HG02840 (cell line): ENCODE data around the gene FIBP.
"Not testable (repeated sequence)": the region's sequence is repeated elsewhere in the genome, so short reads cannot be mapped to it uniquely, and the experiment has no call there.

ENCODE experiments used
- ATAC-seq: cut with Tn5 transposase; IDR thresholded peaks from one replicate; pipeline ENCODE4 v1.9.1; 2021; ENCODE audit warnings: mild to moderate bottlenecking, moderate library complexity, moderate number of reproducible peaks; ENCODE audit not compliant: unreplicated experiment, low FRiP score

Gene FIBP

GRCh38 chr11:65849771-65850216 lies 38.5 kb downstream of the FIBP start:
- no peak for ATAC-seq

- ATAC-seq, result no peak
These were observed 38.9 kb downstream of the FIBP start for GRCh38 chr11:65849366-65849765.

- ATAC-seq, result not testable (repeated sequence)
These were observed 39.6 kb downstream of the FIBP start for GRCh38 chr11:65848693-65849092.

- no peak for ATAC-seq
These were observed 40.5 kb downstream of the FIBP start for GRCh38 chr11:65847746-65848145.

GRCh38 chr11:65844231-65844872 lies 43.9 kb downstream of the FIBP start:
- ATAC-seq, result no peak

- no peak for ATAC-seq
These were observed 44.5 kb downstream of the FIBP start for GRCh38 chr11:65843811-65844210.

- no peak for ATAC-seq
These were observed 46.1 kb downstream of the FIBP start for GRCh38 chr11:65842144-65842543.

- ATAC-seq, result no peak
These were observed 54.1 kb downstream of the FIBP start for GRCh38 chr11:65834202-65834601.
